ENCODE results near the gene AKAP6.

DNA sequence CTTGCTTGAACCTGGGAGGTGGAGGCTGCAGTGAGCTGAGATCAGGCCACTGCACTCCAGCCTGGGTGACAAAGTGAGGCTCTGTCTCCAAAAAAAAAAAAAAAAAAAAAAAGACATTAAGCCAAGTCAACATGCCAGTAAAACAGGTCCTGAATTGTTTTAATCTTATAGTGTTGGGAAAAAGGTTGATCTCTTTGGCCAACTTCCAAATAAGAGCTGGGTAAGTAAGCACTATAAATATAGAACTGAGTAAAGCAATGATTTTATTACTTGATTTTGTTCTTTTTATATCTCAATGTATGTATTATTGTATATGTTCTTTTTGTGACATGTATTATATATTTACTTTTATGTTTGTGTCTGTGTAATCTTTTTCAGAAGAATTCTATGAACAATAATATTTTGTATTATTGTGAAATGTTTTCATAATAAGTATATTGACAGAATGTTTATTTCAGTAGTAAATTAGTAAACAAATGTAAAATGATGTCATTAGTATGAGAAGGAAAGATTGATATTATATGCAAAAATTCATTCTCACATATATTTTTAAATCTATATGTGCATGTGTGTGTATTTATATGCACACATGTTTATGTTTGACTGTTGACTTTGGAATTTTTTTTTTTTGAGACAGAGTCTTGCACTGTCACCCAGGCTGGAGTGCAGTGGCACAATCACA, 9.6 kb upstream of the AKAP6 start:
- no peak for TF ChIP-seq POLR2A (IDR thresholded peaks at IDR 0.05)
- TF ChIP-seq, protein P1, sequence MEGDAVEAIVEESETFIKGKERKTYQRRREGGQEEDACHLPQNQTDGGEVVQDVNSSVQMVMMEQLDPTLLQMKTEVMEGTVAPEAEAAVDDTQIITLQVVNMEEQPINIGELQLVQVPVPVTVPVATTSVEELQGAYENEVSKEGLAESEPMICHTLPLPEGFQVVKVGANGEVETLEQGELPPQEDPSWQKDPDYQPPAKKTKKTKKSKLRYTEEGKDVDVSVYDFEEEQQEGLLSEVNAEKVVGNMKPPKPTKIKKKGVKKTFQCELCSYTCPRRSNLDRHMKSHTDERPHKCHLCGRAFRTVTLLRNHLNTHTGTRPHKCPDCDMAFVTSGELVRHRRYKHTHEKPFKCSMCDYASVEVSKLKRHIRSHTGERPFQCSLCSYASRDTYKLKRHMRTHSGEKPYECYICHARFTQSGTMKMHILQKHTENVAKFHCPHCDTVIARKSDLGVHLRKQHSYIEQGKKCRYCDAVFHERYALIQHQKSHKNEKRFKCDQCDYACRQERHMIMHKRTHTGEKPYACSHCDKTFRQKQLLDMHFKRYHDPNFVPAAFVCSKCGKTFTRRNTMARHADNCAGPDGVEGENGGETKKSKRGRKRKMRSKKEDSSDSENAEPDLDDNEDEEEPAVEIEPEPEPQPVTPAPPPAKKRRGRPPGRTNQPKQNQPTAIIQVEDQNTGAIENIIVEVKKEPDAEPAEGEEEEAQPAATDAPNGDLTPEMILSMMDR (IDR thresholded peaks at IDR 0.05), result no peak
